NCI-H146 treated with DMSO at 0.1 percent for 48 hours (cell line): Measurements from ENCODE around the gene GID8.

Source experiments
- DNase-seq: peaks from one replicate; lab custom pipeline; 2025; ENCODE audit not compliant: unreplicated experiment; lab: John Stamatoyannopoulos, UW

The GID8 gene

GRCh38 chr20:62902926-62903615, 34.9 kb upstream of the GID8 start:
- DNase-seq = no peak

DNA sequence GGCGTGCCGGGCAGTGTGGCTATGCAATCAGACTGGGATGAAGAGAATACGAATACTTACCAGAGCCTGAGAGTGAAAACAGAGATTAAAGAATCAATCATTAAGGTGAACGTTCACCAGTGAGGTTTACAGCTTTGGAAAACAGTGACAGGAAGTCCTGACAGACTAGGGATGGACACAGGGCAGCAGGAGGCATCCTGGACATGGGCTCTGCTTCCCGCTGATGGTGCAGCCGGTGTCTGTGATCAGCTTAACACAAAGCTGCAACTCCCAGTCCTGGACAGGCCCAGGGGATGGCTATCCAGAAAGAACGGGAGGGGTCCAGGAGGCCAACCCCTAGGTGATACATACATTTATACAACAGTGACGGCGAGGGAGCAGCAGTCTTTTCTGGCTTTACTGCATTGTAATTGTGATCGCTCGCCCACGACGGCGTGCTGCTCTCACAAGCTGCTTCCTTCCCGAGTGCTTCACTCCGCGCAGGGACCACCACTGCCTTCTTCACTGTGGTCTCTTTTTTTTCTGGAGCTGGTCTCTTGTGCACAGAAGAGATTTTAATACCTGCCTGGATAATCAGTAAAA, 32.3 kb upstream of the GID8 start:
- DNase-seq = no peak

GRCh38 chr20:62906209-62906608, 31.7 kb upstream of the GID8 start:
- no peak for DNase-seq

DNA sequence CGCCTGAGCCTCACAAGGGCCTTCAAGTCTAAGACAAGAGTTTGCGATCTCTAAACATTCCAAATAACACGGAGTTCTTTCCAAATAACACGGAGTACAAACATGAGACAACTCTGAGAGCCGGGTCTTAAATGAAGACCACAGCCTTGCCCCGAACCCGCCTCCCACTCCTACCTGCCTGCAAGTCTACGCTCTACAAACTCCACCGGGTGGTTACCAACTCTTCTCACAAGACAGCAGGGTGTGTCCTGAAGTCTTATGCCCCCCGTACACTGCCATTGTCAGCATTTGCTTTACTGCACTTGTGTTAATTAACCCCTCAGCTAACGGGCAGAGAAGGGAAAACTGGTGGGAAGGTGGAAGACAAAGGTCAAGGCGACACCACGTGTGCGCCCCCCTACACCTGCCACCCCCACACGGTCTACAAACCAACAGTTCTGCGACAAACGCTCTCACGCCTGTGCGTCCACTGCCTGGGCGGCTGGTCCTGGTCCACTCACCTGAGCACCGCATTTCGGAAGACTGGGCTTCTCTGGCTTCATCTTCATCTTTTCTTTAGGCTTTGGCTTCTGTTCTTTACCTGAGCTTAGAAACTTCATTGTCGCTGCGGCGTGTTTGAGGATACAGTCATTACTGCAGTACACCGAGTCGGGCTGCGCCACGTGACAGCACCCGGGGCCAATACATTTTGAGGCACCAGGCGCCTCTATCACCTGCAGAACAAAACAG, 31.1 kb upstream of the GID8 start:
- DNase-seq = no peak

DNA sequence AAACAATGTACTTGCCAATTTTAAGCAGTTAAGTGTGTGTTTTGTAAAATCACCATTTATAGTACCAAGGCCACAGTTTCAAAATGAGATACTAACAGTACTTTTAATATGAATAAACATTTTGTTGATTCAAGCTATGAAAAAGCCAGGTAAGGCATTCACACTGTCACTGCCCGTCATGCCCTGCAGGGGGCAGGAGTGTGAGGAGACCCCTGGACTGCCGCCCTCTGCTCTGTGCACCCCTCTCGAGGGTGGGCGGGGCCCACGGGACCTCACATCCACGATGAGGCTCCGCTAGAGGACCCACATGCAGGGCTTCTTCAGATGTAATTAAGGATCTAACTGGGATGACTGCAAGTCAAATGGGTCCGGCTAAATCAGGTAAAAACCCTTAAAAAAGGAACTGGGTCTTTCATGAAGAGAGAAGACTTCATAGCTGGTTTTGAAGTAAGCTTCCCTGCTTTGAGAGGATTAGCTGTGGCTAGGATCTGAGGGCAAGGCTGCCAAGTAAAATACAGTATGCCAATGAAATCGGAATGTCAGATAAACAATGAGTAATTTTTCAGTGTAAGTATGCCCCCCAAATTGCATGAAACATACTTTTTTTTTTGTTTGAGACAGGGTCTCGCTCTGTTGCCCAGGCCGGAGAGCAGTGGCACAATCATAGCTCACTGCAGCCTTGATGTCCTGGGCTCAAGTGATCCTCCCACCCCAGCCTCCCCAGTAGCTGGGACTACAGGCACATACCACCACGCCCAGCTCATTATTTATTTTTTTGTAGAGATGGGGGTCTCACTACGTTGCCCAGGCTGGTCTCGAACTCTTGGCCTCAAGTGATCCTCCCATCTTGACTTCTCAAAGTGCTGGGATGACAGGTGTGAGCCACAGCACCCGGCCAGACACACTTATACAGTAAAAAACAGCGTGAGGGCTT, 30.3 kb upstream of the GID8 start:
- DNase-seq = no peak

GRCh38 chr20:62908971-62909791, 28.8 kb upstream of the GID8 start:
- peak; percentile 94 for DNase-seq

- no peak for DNase-seq
Observed at GRCh38 chr20:62910217-62910766, 27.7 kb upstream of the GID8 start.

GRCh38 chr20:62910777-62911497, 27.0 kb upstream of the GID8 start:
- DNase-seq = no peak

DNA sequence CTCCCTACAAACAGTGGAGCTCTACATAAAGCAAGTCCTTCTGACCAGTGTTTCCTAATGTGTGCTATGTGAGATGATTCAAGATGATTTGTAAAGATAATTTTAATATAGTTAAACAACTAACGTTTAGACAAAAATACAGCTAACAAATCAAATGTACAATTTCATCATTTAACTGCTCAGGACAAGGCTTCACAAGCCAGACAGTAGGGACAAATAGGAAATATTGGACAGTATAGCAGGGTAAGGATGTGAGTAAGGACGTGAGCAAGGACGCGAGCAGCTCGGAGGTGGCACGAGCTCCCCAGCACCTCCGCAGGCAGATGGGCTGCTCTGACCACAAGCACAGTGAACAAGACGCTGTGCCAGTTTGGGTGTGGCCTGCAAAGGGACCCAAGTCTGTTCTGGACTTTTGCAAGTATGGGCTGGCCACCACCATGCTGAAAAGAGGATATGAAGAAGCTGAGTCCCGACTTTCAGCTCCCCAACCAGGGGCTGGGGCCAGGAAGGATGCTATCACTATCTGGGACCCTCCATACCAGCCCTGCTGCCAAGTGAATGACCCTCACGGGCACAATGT, 26.2 kb upstream of the GID8 start:
- no peak for DNase-seq

DNA sequence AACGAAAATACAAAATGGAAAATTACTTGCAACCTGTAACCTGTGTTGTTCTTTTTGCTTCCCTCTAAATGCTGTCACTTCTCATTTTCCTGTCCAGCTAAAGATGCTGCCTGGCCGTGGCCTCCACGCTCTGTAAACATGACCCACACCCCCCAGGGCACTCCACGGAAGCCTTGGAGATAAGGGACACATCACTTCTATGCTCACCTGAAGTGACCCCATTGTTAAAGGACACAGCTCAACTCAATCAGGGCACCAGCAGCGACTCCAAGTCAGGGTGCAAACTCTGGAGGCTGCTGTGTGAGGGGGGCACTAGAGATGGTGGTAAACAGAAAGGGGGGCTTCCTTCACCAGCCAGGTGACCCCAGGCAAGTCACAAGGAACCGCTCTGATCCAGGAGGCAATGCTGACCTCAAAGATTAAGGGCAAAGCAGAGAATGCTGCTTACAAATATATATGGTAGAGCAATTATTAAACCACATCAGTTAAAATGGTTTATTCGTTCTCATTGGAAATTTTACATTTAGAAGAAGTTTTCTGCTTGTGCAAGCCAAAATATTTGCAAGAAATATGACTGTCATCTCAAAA, 24.8 kb upstream of the GID8 start:
- DNase-seq = no peak

DNA sequence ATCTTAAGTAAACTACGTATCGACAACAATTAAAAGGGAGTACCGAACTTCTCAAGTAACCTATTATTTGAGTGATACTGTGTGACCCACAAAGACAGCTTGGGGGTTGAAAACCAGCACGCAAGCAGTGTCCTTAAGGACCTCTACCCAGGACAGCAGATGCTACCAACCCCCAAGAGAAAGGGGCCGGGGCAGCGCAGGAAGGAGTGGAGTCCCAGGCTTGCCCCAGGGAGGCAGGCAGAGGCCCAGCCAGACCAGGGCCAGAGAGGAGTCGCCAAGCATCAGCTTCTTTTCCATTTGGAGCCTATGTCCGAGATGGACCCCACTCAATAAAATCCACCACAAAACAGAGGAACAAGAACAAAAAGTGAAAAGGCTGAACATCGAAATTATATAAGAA, 23.5 kb upstream of the GID8 start:
- no peak for DNase-seq

- DNase-seq = no peak
Observed at GRCh38 chr20:62914970-62915457, 22.9 kb upstream of the GID8 start.

DNA sequence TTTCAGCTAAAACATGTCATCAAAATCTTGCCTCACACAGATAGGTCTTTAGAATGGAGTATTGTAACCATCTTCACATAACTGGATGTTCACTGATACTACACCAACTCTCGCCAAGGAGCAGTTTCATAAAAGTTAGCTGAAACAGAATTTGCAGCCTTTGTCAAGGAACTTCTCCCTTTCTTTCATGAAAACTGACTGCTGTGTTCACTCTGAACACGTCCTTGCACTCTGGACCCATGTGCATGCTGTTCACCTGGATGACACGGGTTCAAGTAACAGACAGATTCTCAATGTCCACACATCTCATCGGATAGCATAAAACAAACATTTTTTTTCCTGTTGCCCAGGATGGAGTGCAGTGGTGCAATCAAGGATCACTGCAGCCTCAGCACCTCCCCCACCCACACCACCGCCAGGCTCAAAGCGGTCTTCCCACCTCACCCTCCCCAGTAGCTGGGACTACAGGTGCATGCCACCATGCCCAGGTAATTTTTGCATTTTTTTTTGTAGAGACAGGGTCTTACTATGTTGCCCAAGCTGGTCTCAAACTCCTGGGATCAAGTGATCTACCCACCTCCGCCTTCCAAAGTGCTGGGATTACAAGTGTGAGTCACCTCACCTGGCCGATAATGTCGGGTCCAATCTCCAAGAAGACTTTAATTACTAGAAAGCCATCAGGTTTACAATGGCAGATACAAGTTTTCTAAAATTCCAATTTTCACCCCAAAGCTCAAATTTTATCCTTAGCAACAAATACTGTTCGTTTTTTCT, 21.1 kb upstream of the GID8 start:
- no peak for DNase-seq

DNA sequence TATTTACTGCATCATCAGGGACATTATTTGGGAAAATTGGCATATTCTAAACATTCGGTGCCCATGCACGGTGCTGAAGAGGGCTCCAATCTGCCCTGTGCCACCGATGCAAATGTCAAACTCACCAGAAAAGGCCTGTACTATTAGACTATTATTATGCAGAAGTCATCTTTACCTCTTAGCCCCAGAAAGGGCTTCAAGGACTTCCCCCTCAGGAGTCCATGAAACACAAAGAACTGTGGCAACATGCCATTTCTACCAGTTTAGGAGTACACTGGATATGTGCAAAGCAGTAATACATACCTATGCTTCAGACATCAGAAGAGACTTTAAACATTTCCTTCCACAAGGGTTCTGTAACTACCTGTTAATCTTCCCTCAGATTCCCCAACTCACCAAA, 20.2 kb upstream of the GID8 start:
- DNase-seq = no peak

- no peak for DNase-seq
Observed at GRCh38 chr20:62918147-62918546, 19.8 kb upstream of the GID8 start.

DNA sequence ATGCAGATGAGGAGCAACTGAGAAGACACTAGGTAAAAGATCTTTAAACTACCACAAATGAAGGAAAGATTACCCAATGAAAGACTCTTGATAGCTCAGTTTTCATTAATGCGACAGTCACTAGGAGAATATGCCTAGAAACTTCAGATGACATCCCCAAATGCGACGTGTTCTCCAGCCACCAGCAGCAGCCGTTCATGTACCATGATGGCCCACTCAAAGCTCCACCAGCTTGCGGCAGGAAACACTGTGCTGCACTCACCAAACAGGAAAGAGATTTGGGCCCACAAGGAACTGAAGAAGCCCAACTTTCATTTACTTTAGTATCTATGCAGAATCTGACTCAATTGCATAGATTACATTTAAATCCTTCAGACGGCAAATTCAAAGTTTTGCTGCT, 19.1 kb upstream of the GID8 start:
- DNase-seq = no peak

DNA sequence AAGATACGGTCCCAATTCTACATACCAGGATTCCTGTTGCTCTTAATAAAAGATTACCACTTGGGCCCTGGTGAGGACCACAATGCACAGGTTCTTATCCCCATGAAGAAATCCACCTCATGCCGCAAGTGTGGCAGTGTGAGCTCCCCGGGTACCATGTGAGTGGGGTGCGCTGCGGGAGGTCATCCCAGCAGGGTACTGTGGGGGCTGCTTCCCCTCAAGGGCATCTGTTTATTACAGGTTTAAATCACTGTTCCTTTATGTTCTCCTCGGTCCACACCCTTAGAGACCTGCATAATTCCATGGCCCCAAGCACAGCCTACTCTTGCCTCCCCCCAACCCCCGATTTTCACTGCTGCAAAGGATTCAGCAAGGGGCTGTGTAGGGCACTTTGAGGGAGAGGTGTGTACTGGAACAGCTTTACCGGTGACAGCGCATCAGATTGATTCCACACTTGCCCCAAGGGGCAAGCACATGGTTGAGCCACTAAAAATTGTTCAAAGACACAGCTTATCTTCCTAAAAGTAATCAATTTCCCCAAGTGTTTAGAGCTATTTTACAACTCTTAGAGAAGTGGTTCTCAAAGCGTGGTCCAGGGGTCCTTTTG, 17.8 kb upstream of the GID8 start:
- no peak for DNase-seq
